Mesenchymal stem cell (in vitro differentiated cells and primary cell): ENCODE measurements around the gene RPSA.

Source experiments
- DNase-seq: peaks from one replicate; pipeline ENCODE4 v3.0.0-alpha.2; 2013
- H2AFZ ChIP-seq: one replicate; pipeline ENCODE4 v1.6.1; 2013; ENCODE audit warnings: low read depth, mild to moderate bottlenecking, control low read depth, inconsistent platforms, low read length, moderate library complexity
- H2AK5ac ChIP-seq: 2 replicates; pipeline ENCODE4 v1.6.1; 2013; ENCODE audit warnings: low read length, moderate library complexity, mild to moderate bottlenecking, inconsistent platforms; ENCODE audit not compliant: severe bottlenecking
- H2BK120ac ChIP-seq: one replicate; pipeline ENCODE4 v1.6.1; 2013; ENCODE audit warnings: low read depth, mild to moderate bottlenecking, inconsistent platforms, low read length, moderate library complexity
- H2BK12ac ChIP-seq, 2 experiments: one replicate each; pipeline ENCODE4 v1.6.1; 2013; ENCODE audit warnings: inconsistent platforms in 2 of 2, low read length in 2 of 2, mild to moderate bottlenecking in 2 of 2, moderate library complexity in 2 of 2, control low read depth in 1 of 2
- H2BK15ac ChIP-seq: one replicate; pipeline ENCODE4 v1.6.1; 2013; ENCODE audit warnings: mild to moderate bottlenecking, low read depth, inconsistent platforms; ENCODE audit not compliant: poor library complexity, severe bottlenecking
- H2BK5ac ChIP-seq: 2 replicates; pipeline ENCODE4 v1.6.1; 2013; ENCODE audit warnings: low read depth, mild to moderate bottlenecking, low read length, control low read depth, inconsistent platforms; ENCODE audit not compliant: poor library complexity, severe bottlenecking
- H3K14ac ChIP-seq, 2 experiments: one replicate each; pipeline ENCODE4 v1.6.1; 2013; ENCODE audit warnings: inconsistent platforms in 2 of 2, low read length in 2 of 2, control low read depth in 1 of 2, mild to moderate bottlenecking in 1 of 2, moderate library complexity in 1 of 2
- H3K18ac ChIP-seq, 2 experiments: one replicate each; pipeline ENCODE4 v1.6.1; 2013; ENCODE audit warnings: inconsistent platforms in 2 of 2, low read length in 2 of 2, control low read depth in 1 of 2, low read depth in 1 of 2, mild to moderate bottlenecking in 1 of 2
- H3K23ac ChIP-seq, 2 experiments: one replicate each; pipeline ENCODE4 v1.6.1; 2013; ENCODE audit warnings: inconsistent platforms in 2 of 2, low read length in 2 of 2, mild to moderate bottlenecking in 2 of 2, moderate library complexity in 2 of 2, control low read depth in 1 of 2
- H3K27ac ChIP-seq: 2 replicates; pipeline ENCODE4 v1.5.1; 2013; ENCODE audit warnings: mild to moderate bottlenecking, moderate library complexity, low read length, control low read depth, inconsistent platforms; ENCODE audit not compliant: poor library complexity, severe bottlenecking
- H3K27me3 ChIP-seq, 2 experiments: 2 replicates each; pipeline versions ENCODE4 v1.6.1 to v1.7.0; 2013; ENCODE audit warnings: low read length in 2 of 2, mild to moderate bottlenecking in 2 of 2, moderate library complexity in 2 of 2, control low read depth in 1 of 2, inconsistent platforms in 1 of 2; ENCODE audit not compliant: control insufficient read depth in 1 of 2, insufficient read depth in 1 of 2
- H3K36me3 ChIP-seq, 2 experiments: 2 replicates each; pipeline versions ENCODE4 v1.6.1 to v1.7.0; 2013; ENCODE audit warnings: low read length in 2 of 2, control low read depth in 1 of 2, inconsistent platforms in 1 of 2, low read depth in 1 of 2, mild to moderate bottlenecking in 1 of 2; ENCODE audit not compliant: insufficient read depth in 2 of 2, control insufficient read depth in 1 of 2
- H3K4ac ChIP-seq, 2 experiments: one replicate each; pipeline ENCODE4 v1.6.1; 2013; ENCODE audit warnings: inconsistent platforms in 2 of 2, low read length in 2 of 2, mild to moderate bottlenecking in 2 of 2, moderate library complexity in 2 of 2, control low read depth in 1 of 2, low read depth in 1 of 2
- H3K4me1 ChIP-seq: 2 replicates; pipeline ENCODE4 v1.6.1; 2013; ENCODE audit warnings: low read depth, low read length, control low read depth; ENCODE audit not compliant: control insufficient read depth, insufficient read depth
- H3K4me2 ChIP-seq: 2 replicates; pipeline ENCODE4 v1.6.1; 2013; ENCODE audit warnings: low read length, mild to moderate bottlenecking, inconsistent platforms; ENCODE audit not compliant: poor library complexity, severe bottlenecking
- H3K4me3 ChIP-seq, 2 experiments: 2 replicates each; pipeline versions ENCODE4 v1.5.1 to v1.7.0; 2013; ENCODE audit warnings: low read length in 2 of 2, mild to moderate bottlenecking in 2 of 2, control low read depth in 1 of 2, low read depth in 1 of 2; ENCODE audit not compliant: insufficient read depth in 1 of 2
- H3K79me1 ChIP-seq: replicated peaks from 2 replicates; pipeline ENCODE4 v1.6.1; 2013; ENCODE audit warnings: mild to moderate bottlenecking, control low read depth, low read length, inconsistent platforms; ENCODE audit not compliant: poor library complexity, severe bottlenecking
- H3K9ac ChIP-seq: 2 replicates; pipeline ENCODE4 v1.7.0; 2013; ENCODE audit warnings: mild to moderate bottlenecking, low read length, moderate library complexity
- H3K9me3 ChIP-seq: 2 replicates; pipeline ENCODE4 v1.7.0; 2013; ENCODE audit warnings: mild to moderate bottlenecking, low read length; ENCODE audit not compliant: control insufficient read depth
- H4K8ac ChIP-seq: one replicate; pipeline ENCODE4 v1.6.1; 2013; ENCODE audit warnings: inconsistent platforms, mild to moderate bottlenecking, low read length, moderate library complexity
- H4K91ac ChIP-seq: one replicate; pipeline ENCODE4 v1.6.1; 2013; ENCODE audit warnings: mild to moderate bottlenecking, low read length, inconsistent platforms
- WGBS: methylation state at CpG from one replicate; pipeline ENCODE4 v1.1.7; 2013; ENCODE audit warnings: mixed read lengths; 5-methylcytosine and 5-hydroxymethylcytosine counted together

The RPSA gene

GRCh38 chr3:39443530-39443929 lies 37.0 kb downstream of the RPSA start:
- no peak overlapping the region for H2AK5ac ChIP-seq
- no peaks in the 10 kb centered on the region for H3K79me1 ChIP-seq
- H3K14ac ChIP-seq, result no peak overlapping the region
- H2BK15ac ChIP-seq, result no peak overlapping the region
- no peak overlapping the region for H3K4me2 ChIP-seq
- H2AFZ ChIP-seq, result no peak overlapping the region
- H3K18ac ChIP-seq, result no peak overlapping the region
- H3K27ac ChIP-seq, result no peak overlapping the region
- no peak overlapping the region for H2BK120ac ChIP-seq
- peaks cover 2% of the 10 kb centered on the region for H3K4me1 ChIP-seq
- DNase-seq, result no peak
- H4K91ac ChIP-seq, result no peak overlapping the region
- WGBS, result 80% methylated on average over 4 of the region's 4 CpGs
- H3K4me3 ChIP-seq, result no peak overlapping the region
- H3K9ac ChIP-seq, result no peak overlapping the region
- H3K36me3 ChIP-seq, result no peaks in the 10 kb centered on the region
- no peaks in the 10 kb centered on the region for H3K9me3 ChIP-seq
- H2BK5ac ChIP-seq, result no peak overlapping the region
- no peak overlapping the region for H4K8ac ChIP-seq
- no peaks in the 10 kb centered on the region for H3K27me3 ChIP-seq
- no peak overlapping the region for H3K4ac ChIP-seq
- H3K23ac ChIP-seq, result no peak overlapping the region
- no peak overlapping the region for H2BK12ac ChIP-seq

- Histone ChIP-seq H3K9me3 (no peaks in the 10 kb centered on the region), H3K27ac (no peak overlapping the region), H3K9ac (no peak overlapping the region), H2BK15ac (no peak overlapping the region), H2AK5ac (no peak overlapping the region), H4K8ac (no peak overlapping the region), H2BK120ac (no peak overlapping the region), H3K18ac (no peak overlapping the region), H3K79me1 (no peaks in the 10 kb centered on the region), H2AFZ (no peak overlapping the region), H3K4ac (no peak overlapping the region), H3K4me2 (no peak overlapping the region), H3K14ac (no peak overlapping the region), H3K4me1 (peaks cover 2% of the 10 kb centered on the region), H2BK5ac (no peak overlapping the region), H4K91ac (no peak overlapping the region), H3K23ac (no peak overlapping the region), H3K4me3 (no peak overlapping the region), H3K36me3 (no peaks in the 10 kb centered on the region), H2BK12ac (no peak overlapping the region), H3K27me3 (no peaks in the 10 kb centered on the region)
- 100% methylated on average over 1 of the region's 2 CpGs for WGBS
- DNase-seq, result no peak
Measured at GRCh38 chr3:39445927-39446326, 39.4 kb downstream of the RPSA start.

GRCh38 chr3:39446444-39446843 lies 39.9 kb downstream of the RPSA start:
- Histone ChIP-seq H3K27me3 (no peaks in the 10 kb centered on the region), H3K4me2 (no peak overlapping the region), H3K23ac (no peak overlapping the region), H3K18ac (no peak overlapping the region), H3K27ac (no peak overlapping the region), H4K8ac (no peak overlapping the region), H3K36me3 (no peaks in the 10 kb centered on the region), H3K9ac (no peak overlapping the region), H3K14ac (no peak overlapping the region), H2AK5ac (no peak overlapping the region), H2AFZ (no peak overlapping the region), H3K4me1 (peaks cover 2% of the 10 kb centered on the region), H3K9me3 (no peaks in the 10 kb centered on the region), H4K91ac (no peak overlapping the region), H2BK15ac (no peak overlapping the region), H3K4me3 (no peak overlapping the region), H3K4ac (no peak overlapping the region), H2BK120ac (no peak overlapping the region), H2BK12ac (no peak overlapping the region), H2BK5ac (no peak overlapping the region), H3K79me1 (no peaks in the 10 kb centered on the region)
- DNase-seq, result no peak
- 100% methylated on average over 1 of the region's 2 CpGs for WGBS

GRCh38 chr3:39447637-39448483 lies 41.3 kb downstream of the RPSA start:
- Histone ChIP-seq H3K4me1 (peaks cover 2% of the 10 kb centered on the region), H3K9me3 (no peaks in the 10 kb centered on the region), H3K23ac (no peak overlapping the region), H3K9ac (peak overlapping the region; percentile 37), H2AK5ac (no peak overlapping the region), H2BK15ac (no peak overlapping the region), H2BK12ac (no peak overlapping the region), H3K36me3 (no peaks in the 10 kb centered on the region), H3K14ac (no peak overlapping the region), H4K91ac (no peak overlapping the region), H3K27me3 (no peaks in the 10 kb centered on the region), H3K4me2 (peak overlapping the region; percentile 47), H3K79me1 (no peaks in the 10 kb centered on the region), H2AFZ (no peak overlapping the region), H3K18ac (no peak overlapping the region), H3K4ac (no peak overlapping the region), H4K8ac (no peak overlapping the region), H2BK120ac (no peak overlapping the region), H3K27ac (no peak overlapping the region), H3K4me3 (no peak overlapping the region), H2BK5ac (no peak overlapping the region)
- DNase-seq, result peak; percentile 90
- WGBS, result 12% methylated on average over 10 of the region's 13 CpGs
